ENCODE results near the gene CTTN.
A peak's percentile ranks its signal among the peaks of the same experiment; 100 is the strongest.

Gene CTTN

GRCh38 chr11:70397983-70398833, at the start of gene CTTN:
Gene CTTN (plus strand): TSS chr11:70398529. CDS start chr11:70407298, 8,769 bp downstream.
- peak; percentile 75 for DNase-seq

GRCh38 chr11:70348608-70349007, 49.7 kb upstream of the CTTN start:
- DNase-seq, result no peak

GRCh38 chr11:70351646-70352045, 46.7 kb upstream of the CTTN start:
- no peak for DNase-seq

GRCh38 chr11:70352100-70352499, 46.2 kb upstream of the CTTN start:
- no peak for DNase-seq

GRCh38 chr11:70352601-70353000, 45.7 kb upstream of the CTTN start:
- DNase-seq, result no peak

- no peak for DNase-seq
Observed at GRCh38 chr11:70353329-70353728, 45.0 kb upstream of the CTTN start.

- no peak for DNase-seq
Observed at GRCh38 chr11:70353900-70354568, 44.3 kb upstream of the CTTN start.

- no peak for DNase-seq
Observed at GRCh38 chr11:70354629-70355028, 43.7 kb upstream of the CTTN start.

GRCh38 chr11:70358753-70359152, 39.6 kb upstream of the CTTN start:
- no peak for DNase-seq

GRCh38 chr11:70359451-70360205, 38.7 kb upstream of the CTTN start:
- DNase-seq, result no peak

- no peak for DNase-seq
Observed at GRCh38 chr11:70360211-70360610, 38.1 kb upstream of the CTTN start.

- no peak for DNase-seq
Observed at GRCh38 chr11:70364178-70364577, 34.2 kb upstream of the CTTN start.

GRCh38 chr11:70364745-70365543, 33.4 kb upstream of the CTTN start:
- no peak for DNase-seq

GRCh38 chr11:70365544-70365927, 32.8 kb upstream of the CTTN start:
- no peak for DNase-seq

GRCh38 chr11:70367071-70367470, 31.3 kb upstream of the CTTN start:
- no peak for DNase-seq

- no peak for DNase-seq
Observed at GRCh38 chr11:70368961-70369360, 29.4 kb upstream of the CTTN start.

GRCh38 chr11:70371241-70371640, 27.1 kb upstream of the CTTN start:
- no peak for DNase-seq

- DNase-seq, result no peak
Observed at GRCh38 chr11:70372076-70372475, 26.3 kb upstream of the CTTN start.

- DNase-seq, result no peak
Observed at GRCh38 chr11:70376621-70377020, 21.7 kb upstream of the CTTN start.

GRCh38 chr11:70377645-70378044, 20.7 kb upstream of the CTTN start:
- DNase-seq, result no peak

- no peak for DNase-seq
Observed at GRCh38 chr11:70378506-70379134, 19.7 kb upstream of the CTTN start.

GRCh38 chr11:70381350-70381749, 17.0 kb upstream of the CTTN start:
- no peak for DNase-seq

Data from NCI-H748 treated with DMSO at 0.1 percent for 48 hours (cell line).